Measurements from ENCODE around the gene EOLA1.
"Not testable (repeated sequence)": the region's sequence is repeated elsewhere in the genome, so short reads cannot be mapped to it uniquely, and the experiment has no call there.

EOLA1 gene

DNA sequence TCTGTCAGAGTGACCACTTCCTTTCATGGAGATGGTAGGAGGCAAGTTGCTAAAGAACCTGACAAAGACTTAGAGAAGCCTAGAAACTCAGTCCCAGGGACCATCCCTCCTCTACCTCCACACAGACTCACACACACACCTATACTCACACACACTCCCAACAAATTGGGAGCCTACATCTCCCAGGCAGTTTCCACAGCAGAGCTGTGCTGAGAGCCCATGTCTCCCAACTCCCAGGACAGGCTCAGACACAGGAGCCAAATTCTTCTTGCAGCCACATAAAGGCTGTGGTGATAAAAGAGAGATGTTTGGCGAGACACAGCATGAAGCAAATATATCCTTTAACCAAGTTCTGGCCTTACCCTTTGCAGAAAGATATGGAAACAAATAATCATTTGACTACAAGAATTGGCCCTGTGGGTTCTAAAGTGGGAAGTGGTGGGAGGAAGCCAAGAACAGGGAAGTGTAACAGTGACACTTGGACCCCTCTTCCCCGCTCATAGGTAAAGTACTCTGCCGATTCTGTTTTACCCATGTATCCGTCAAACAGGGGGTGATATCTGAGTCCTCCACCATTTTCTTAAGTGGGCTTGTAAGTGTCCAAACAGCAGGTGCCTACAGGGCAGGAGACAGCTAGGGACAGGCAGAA lies 24.7 kb upstream of the EOLA1 start:
- no peak for DNase-seq

GRCh38 chrX:149516604-149517003 lies 24.2 kb upstream of the EOLA1 start:
- no peak for DNase-seq

- no peak for DNase-seq
Measured at GRCh38 chrX:149517308-149517707, 23.5 kb upstream of the EOLA1 start.

DNA sequence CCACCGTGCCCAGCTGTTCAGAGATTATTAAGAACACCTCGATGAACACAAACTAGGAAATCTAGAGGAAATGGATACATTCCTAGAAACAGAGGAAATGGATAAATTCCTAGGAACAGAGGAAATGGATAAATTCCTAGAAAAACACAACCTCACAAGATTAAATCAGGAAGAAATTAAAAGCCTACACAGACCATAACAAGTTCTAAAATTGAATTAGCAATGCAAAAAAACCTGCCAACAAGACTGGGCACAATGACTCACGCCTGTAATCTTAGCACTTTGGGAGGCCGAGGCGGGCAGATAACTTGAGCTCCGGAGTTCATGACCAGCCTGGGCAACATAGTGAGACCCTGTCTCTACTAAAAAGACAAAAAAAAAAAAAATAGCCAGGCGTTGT lies 22.6 kb upstream of the EOLA1 start:
- no peak for DNase-seq

- DNase-seq = not testable (repeated sequence)
Measured at GRCh38 chrX:149520636-149521277, 20.1 kb upstream of the EOLA1 start.

GRCh38 chrX:149521438-149521837 lies 19.4 kb upstream of the EOLA1 start:
- DNase-seq = no peak

DNA sequence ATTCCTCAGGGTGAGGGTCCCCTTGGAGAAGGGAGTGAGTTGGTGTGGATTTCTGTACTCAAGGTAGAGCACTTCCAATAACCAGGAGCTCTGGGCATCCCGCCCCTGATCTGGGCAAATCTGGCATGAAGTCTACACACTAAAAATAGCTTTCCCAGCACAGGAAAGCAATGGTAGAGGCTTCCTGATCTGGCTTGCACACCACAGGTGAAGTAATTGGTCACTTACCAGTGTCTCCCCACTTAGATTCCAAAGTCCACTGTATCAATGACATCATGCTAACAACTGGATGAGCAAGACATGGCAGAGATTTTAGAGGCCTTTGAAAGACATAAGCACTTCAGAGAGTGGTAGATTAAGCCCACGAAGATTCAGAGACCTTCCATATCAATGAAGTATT lies 17.9 kb upstream of the EOLA1 start:
- no peak for DNase-seq

DNA sequence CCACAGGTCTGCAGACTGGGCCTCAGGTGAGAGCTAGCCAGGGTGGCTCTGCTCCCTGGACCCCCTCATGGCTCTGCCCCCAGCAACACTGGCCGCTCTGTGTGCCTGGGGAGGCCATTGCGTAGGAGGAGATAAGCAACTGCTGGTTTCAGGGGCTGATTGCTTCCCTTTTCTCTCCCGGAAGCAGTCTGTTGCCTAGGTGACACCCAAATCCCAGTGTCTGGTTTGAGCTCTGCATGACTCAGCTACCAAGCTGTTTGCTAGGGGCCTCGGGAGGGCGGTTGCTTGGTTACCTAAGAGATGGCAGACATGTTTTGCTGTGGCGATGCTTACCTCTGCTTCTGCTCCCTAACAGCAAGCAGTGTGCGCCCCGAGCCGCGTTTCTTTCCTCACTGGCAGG lies 15.4 kb upstream of the EOLA1 start:
- DNase-seq = peak; percentile 35 to 72

- not testable (repeated sequence) for DNase-seq
Measured at GRCh38 chrX:149525903-149526302, 14.9 kb upstream of the EOLA1 start.

DNA sequence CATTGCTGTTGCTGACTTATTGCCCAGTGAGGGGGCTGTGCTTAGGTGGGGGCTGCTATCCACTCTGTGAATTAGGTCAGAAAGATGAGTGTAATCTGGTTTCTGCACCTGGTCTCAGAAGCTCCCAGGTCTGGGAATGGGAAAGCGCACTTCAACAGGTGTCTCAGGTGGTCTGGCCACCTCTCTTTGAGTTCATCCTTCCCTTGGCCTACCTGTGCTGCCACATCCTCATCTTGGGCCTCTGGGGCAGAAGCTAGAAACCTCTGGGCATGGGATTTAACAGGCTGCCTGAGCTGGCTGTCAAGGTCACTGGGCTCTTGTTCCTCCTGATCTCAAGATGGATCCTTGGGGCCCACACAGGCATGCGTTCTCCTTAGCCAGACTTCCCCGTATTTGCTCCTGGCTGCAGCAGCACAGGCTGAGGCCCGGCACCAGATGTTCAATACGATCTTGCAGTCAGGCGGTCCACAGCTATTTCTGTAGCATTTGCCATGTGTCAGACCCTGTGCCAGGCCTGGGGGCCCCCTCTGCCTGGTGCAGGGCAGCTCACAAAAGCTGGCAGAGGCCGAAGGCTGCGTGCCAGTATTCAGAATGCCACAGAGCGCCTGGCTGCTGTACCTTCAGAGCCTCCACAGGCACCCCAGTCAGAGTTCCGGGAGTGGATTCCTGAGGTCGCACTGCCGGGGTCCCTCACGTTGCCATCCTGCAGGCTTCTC lies 14.3 kb upstream of the EOLA1 start:
- DNase-seq = not testable (repeated sequence)

DNA sequence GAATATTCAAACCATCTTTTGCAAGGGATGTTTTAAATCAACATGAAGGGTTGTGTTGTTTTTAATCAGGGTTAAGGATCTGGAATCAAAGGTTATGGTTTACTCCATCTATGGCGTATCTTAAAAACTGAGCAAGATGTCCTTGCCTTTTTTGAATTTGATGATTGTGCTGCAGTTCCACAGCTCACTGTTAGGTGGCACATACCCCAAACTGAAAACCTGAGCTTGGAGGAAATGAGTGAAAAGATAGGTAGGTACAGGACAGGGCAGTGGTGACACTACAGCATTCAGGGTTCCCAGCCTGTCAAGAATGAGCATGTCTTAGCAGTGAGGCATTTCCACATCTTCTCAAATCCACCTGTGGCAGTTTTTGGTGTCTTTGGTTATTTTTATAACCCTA lies 13.1 kb upstream of the EOLA1 start:
- peak in 1 of 2 experiments; percentile 13 for DNase-seq

DNA sequence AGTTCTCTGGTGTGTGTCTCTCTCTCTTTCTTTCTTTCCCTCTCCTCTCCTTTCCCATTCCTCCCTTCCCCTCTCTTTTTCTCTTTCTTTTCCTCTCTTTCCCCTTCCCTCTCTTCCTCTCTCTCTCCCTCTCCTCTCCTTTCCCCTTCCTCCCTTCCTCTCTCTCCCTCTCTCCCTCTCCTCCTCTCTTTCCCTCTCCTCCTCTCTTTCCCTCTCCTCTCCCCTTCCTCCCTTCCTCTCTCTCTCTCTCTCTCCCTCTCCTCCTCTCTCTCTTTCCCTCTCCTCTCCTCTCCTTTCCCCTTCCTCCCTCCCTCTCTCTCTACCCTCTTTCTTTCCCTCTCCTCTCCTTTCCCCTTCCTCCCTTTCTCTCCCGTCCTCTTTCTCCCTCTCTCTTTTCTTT lies 12.4 kb upstream of the EOLA1 start:
- DNase-seq = no peak

- no peak for DNase-seq
Measured at GRCh38 chrX:149531599-149531998, 9.2 kb upstream of the EOLA1 start.

GRCh38 chrX:149532868-149533267 lies 7.9 kb upstream of the EOLA1 start:
- not testable (repeated sequence) for DNase-seq

DNA sequence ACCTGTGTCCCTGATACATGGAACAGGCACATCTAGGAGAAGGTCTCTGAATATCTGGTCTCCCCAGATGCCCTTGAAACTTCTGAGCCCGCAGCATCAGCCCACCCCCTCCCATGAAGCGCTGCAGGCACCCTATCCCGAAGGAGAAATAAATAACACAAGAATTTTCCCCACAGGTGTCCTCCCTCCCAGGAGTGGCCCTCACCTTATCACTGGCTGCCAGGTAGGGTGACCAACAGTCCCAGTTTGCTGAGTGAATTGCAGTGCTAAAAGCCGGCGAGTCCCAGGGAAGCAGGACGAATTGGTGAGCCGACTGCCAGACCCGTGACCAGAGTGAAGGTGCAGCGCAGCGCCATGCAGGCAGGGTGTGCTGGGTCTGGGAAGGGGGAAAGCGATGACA lies 6.8 kb upstream of the EOLA1 start:
- not testable (repeated sequence) for DNase-seq

DNA sequence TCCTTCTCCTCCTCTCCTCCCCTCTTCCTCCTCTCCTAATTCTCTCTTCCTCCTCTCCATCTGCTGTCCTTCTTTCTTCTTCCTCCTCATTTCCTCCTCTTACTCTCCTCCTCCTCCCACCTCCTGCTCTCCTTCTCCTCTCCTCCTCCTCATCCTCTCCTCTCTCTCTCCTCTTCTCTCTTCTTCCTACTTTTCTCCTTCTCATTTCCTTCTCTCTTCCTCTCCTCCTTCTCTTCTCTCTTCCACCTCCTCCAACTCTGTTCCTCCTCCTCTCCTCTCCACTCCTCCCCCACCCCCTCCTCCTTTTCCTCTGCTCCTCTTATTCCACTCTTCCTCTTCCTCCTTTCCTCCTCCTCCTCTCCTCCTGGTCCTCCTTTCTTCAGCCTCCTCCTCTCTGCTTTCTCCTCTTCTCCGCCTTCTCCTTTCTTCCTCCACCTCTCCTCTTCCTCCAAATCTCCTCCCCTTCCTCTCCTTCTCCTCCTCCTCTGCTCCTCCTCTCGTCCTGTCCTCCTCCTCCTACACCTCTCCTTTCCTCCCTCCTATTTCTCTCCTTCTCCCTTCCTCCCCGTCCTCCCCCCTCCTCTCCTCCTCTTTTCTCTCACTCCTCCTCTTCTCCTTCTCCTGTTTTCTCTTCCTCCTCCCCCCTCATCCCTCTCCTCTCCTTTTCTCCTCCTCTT lies 5.7 kb upstream of the EOLA1 start:
- DNase-seq = not testable (repeated sequence)

- not testable (repeated sequence) for DNase-seq
Measured at GRCh38 chrX:149537474-149537873, 3.3 kb upstream of the EOLA1 start.

GRCh38 chrX:149539283-149540130 lies 1.3 kb upstream of the EOLA1 start:
- peak; percentile 71 to 88 for DNase-seq

- DNase-seq = peak; percentile 85 to 87
Measured at GRCh38 chrX:149540131-149540620, 636 bp upstream of the EOLA1 start.

DNA sequence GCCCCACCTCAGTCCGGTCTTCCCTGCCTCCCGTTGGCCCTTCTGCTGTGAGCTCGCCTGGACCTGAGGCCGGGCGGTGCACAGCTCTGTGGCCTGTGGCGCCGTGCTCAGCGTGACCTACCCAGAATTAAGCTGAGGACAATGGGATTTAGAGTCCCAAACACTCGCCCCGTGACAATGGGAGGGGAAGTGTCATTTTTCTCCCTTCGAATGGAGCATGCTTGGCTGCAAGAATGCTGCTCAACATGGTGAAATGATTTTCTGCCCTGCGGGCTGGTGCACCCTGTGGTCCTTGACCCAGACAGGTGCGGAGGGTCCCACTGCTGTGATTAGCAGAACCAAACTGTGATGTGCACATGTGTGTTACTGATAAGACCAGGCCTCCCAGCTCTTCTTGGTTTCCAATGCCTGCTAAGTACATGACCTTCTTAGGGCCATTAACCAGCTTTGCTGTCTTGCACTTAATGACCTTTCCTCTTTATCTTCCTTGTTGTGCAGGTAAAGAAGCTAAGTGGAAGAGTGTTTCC lies 772 bp downstream of the EOLA1 start:
- no peak for DNase-seq

GRCh38 chrX:149545545-149546543 lies 5.0 kb downstream of the EOLA1 start:
- not testable (repeated sequence) for DNase-seq

Data from stimulated activated CD4-positive, alpha-beta T cell treated with anti-CD3 and anti-CD28 coated beads, Interleukin-4, amount 100 ng/mL, for 4 hours (primary cell).